ENCODE results near the gene LHFPL3. TPM values are rescaled to one million over a fixed set of nuclear protein-coding genes. Genes with fewer than 3 reads are reported as not detected.

Gene LHFPL3
- total and polyA plus RNA-seq, 9 donors: 0.04 to 0.53 (median 0.27) TPM; not detected in 4

DNA sequence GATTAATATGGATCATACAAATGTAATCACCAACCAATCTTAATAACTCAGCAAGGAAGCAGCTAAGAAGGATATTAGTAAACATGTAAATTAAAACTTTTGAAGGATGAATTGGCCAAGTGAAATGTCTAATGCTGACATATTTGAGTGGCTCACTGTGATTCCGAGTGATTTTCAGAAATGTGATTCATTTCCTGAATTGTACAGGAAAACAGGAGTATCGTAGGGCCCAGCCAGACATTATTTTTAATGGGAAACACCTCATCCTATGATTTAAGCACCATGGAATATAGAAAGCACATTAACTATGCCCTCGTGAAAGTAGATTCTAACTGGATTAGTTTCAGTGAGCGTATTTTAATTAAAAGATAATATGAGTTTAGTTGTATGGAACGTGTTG is 82.3 kb downstream of the LHFPL3 start:
- TF ChIP-seq POLR2A (IDR thresholded peaks at IDR 0.05) (no peak), EP300 (IDR thresholded peaks at IDR 0.05) (no peak)
- TF ChIP-seq, protein P1, sequence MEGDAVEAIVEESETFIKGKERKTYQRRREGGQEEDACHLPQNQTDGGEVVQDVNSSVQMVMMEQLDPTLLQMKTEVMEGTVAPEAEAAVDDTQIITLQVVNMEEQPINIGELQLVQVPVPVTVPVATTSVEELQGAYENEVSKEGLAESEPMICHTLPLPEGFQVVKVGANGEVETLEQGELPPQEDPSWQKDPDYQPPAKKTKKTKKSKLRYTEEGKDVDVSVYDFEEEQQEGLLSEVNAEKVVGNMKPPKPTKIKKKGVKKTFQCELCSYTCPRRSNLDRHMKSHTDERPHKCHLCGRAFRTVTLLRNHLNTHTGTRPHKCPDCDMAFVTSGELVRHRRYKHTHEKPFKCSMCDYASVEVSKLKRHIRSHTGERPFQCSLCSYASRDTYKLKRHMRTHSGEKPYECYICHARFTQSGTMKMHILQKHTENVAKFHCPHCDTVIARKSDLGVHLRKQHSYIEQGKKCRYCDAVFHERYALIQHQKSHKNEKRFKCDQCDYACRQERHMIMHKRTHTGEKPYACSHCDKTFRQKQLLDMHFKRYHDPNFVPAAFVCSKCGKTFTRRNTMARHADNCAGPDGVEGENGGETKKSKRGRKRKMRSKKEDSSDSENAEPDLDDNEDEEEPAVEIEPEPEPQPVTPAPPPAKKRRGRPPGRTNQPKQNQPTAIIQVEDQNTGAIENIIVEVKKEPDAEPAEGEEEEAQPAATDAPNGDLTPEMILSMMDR (IDR thresholded peaks at IDR 0.05): no peak
- no peak overlapping the region for H3K4me3 ChIP-seq
- no peaks in the 10 kb centered on the region for H3K4me1 ChIP-seq (ENCODE audit: insufficient read depth)
- H3K9me3 ChIP-seq: no peaks in the 10 kb centered on the region
- H3K36me3 ChIP-seq: no peaks in the 10 kb centered on the region
- 65 to 74% (median 69%) methylated on average over 5 of the region's 5 CpGs for WGBS, 3 donors
- H3K27me3 ChIP-seq: no peaks in the 10 kb centered on the region
- no peak overlapping the region for H3K27ac ChIP-seq
- no peak for DNase-seq
- intact Hi-C loops (cut with DNase I): no loop called here

DNA sequence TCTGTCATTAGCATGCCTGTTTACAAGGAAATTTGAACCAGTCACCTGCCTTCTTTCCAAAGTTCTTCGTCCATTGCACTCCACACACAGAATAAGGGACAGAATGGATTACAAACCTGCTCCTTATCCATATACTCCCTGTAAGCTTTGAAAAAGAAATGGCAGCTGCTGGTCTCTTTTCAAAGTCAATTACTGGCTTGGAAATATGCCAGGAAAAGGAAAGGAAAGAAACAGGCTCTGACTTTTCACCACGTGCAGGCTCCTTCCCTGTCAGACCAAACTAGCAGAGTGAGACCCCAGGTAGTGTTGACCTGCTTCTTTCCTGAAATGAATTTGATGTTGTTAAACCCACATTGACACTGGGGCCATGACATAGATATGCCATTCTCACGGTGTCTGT is 84.5 kb downstream of the LHFPL3 start:
- intact Hi-C loops (cut with DNase I): no loop called here
- TF ChIP-seq, protein P1 (IDR thresholded peaks at IDR 0.05): no peak
- TF ChIP-seq EP300 (IDR thresholded peaks at IDR 0.05) (no peak), POLR2A (IDR thresholded peaks at IDR 0.05) (no peak)
- Histone ChIP-seq H3K27me3 (no peaks in the 10 kb centered on the region), H3K4me1 (ENCODE audit: insufficient read depth) (no peaks in the 10 kb centered on the region), H3K27ac (no peak overlapping the region), H3K4me3 (no peak overlapping the region), H3K36me3 (no peaks in the 10 kb centered on the region), H3K9me3 (no peaks in the 10 kb centered on the region)
- no peak for DNase-seq
- WGBS, 3 donors: 38 to 44% (median 40%) methylated on average over 3 of the region's 3 CpGs

DNA sequence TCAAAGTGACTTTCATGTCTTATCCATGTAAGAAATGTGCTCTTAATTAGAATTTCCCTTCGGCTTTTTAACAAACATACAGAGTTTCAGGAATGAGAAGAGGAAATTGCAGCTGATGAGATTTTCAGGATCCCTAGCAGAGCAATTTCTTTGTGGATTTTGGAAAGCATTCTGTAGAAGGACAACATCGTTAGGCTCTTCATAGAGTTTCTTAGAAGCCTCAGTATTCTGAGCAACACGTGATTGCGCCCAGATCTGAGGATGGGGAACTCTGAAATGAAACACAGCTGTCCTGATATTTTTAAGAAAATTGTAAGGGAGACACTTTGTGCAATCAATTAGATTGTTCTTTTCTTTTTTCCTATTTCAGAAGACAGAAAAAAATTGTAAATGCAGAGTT is 85.8 kb downstream of the LHFPL3 start:
- Histone ChIP-seq H3K9me3 (no peaks in the 10 kb centered on the region), H3K27me3 (no peaks in the 10 kb centered on the region), H3K36me3 (no peaks in the 10 kb centered on the region), H3K4me1 (ENCODE audit: insufficient read depth) (no peaks in the 10 kb centered on the region), H3K27ac (no peak overlapping the region), H3K4me3 (no peak overlapping the region)
- no peak for TF ChIP-seq POLR2A (IDR thresholded peaks at IDR 0.05)
- TF ChIP-seq, protein P1 (IDR thresholded peaks at IDR 0.05): no peak
- TF ChIP-seq EP300 (IDR thresholded peaks at IDR 0.05): no peak
- intact Hi-C loops (cut with DNase I): no loop called here
- DNase-seq: no peak
- WGBS, 3 donors: 44 to 61% (median 44%) methylated on average over 4 of the region's 4 CpGs

DNA sequence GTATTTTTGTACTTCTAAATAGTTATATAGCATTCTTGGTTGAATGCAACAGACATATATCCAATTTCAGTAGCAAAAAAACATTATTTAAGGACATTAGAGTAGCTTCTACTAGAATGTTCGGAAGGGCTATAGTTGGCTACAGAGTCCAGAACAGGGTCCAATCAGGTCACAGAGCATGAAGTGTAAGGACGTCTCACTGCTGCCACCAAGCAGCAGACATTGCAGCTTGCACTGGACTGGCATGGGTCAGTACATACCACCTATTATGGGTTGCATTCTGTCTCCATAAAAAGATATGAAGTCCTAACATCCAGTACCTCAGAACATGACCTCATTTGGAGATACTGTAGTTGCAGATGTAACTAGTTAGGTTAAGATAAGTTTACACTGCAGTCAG is 87.3 kb downstream of the LHFPL3 start:
- intact Hi-C loops (cut with DNase I): no loop called here
- TF ChIP-seq POLR2A (IDR thresholded peaks at IDR 0.05) (no peak), EP300 (IDR thresholded peaks at IDR 0.05) (no peak)
- TF ChIP-seq, protein P1 (IDR thresholded peaks at IDR 0.05): no peak
- H3K4me3 ChIP-seq: no peak overlapping the region
- no peak for DNase-seq
- 35 to 55% (median 42%) methylated on average over 2 of the region's 2 CpGs for WGBS, 3 donors
- H3K27me3 ChIP-seq: no peaks in the 10 kb centered on the region
- no peaks in the 10 kb centered on the region for H3K9me3 ChIP-seq
- no peaks in the 10 kb centered on the region for H3K36me3 ChIP-seq
- H3K4me1 ChIP-seq (ENCODE audit: insufficient read depth): no peaks in the 10 kb centered on the region
- no peak overlapping the region for H3K27ac ChIP-seq
